Measurements from ENCODE around the gene MED13L.
"Not testable (repeated sequence)": the region's sequence is repeated elsewhere in the genome, so short reads cannot be mapped to it uniquely, and the experiment has no call there.

The MED13L gene

DNA sequence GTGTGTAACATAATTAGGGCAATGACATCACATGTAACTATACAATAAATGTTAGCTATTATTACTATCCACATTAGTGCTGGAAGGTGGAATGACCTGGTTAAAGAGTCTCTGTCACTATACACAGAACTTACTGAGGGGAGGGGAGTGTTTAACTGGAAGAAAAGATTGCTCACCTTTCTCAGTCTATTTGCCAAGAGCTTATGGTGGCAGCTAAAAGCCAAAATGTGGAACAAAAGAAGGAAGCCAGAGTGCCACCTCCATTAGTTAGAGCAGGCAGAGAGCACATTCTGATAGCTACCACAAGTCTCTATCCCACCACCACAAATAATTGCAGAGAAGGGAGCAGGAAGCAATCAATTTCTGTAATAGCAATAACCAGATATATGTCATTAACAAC is 124.4 kb downstream of the MED13L start:
- no peak for DNase-seq (ENCODE audit: low read depth in 2 of 2)

GRCh38 chr12:116152268-116152667 is 125.2 kb downstream of the MED13L start:
- no peak for DNase-seq (ENCODE audit: low read depth in 2 of 2)

- no peak for DNase-seq (ENCODE audit: low read depth in 2 of 2)
Observed at GRCh38 chr12:116150452-116150851, 127.0 kb downstream of the MED13L start.

DNA sequence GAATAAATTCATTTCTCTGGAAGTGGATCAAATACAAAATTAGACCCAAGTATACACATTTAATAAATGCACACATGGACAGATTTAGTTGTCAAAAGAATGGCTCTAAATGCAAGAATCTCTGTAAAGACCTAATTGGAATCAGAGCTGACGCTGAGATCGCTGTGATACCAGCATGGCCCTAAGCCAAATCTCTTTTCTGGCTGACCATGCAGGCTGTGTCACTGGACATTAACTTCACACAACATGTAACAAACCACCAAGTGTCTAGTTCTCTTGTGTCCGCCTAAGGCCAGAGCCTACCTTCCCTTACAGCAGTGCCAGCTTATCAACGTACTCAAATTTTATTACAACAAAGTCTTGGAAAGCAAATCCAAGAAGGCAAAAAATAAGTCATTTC is 127.5 kb downstream of the MED13L start:
- DNase-seq (ENCODE audit: low read depth in 2 of 2), result no peak

- DNase-seq (ENCODE audit: low read depth in 2 of 2), result no peak
Observed at GRCh38 chr12:116148844-116149243, 128.6 kb downstream of the MED13L start.

DNA sequence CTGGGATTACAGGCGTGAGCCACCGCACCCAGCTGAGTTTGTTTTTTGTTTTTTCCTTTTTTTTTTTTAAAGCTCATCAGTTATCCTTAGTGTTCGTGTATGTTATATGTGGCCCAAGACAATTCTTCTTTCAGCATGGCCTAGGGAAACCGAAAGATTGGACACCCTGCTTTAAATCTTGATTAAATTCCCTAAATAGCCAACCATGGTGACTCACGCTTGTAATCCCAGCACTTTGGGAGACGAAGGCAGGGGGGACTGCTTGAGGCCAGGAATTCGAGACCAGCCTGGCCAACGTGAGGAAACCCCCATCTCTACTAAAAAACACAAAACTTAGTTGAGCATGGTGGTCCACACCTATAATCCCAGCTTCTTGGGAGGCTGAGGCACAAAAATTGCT is 131.1 kb downstream of the MED13L start:
- no peak for DNase-seq (ENCODE audit: low read depth in 2 of 2)

DNA sequence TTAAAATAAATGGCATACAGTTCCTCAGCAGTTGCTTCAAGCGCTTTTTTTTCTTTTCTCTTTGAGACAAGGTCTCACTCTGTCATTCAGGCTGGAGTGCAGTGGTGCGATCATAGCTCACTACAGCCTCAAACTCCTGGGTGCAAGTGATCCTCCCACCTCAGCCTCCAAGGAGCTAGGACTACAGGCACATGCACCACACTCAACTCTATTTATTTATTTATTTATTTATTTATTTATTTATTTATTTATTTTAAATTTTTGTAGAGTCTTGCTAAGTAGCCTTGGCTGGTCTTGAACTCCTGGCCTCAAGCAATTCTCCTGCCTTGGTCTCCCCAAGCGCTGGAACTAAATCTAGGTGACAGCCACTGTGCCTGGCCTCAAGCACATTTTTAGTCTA is 132.0 kb downstream of the MED13L start:
- no peak for DNase-seq (ENCODE audit: low read depth in 2 of 2)

GRCh38 chr12:116144384-116144783 is 133.1 kb downstream of the MED13L start:
- DNase-seq (ENCODE audit: low read depth in 2 of 2), result no peak

- DNase-seq (ENCODE audit: low read depth in 2 of 2), result no peak
Observed at GRCh38 chr12:116143909-116144308, 133.6 kb downstream of the MED13L start.

GRCh38 chr12:116142936-116143898 is 134.3 kb downstream of the MED13L start:
- no peak for DNase-seq (ENCODE audit: low read depth in 2 of 2)

DNA sequence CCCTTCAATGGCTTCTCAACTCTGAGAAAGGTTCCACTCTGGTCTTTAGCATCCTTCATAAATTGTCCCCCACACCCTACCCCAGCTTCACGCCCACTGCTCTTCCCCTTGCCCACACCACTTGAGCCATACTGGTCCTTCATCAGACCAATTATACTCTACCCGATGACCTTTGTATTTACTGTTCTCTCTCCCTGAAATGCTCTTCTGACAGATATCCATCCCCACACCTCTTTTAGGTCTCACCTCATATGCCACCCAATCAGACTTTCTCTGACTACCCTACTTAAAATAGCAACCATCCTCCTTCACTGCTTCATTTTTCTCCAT is 135.7 kb downstream of the MED13L start:
- DNase-seq (ENCODE audit: low read depth in 2 of 2), result no peak

- no peak for DNase-seq (ENCODE audit: low read depth in 2 of 2)
Observed at GRCh38 chr12:116141110-116141832, 136.2 kb downstream of the MED13L start.

- no peak for DNase-seq (ENCODE audit: low read depth in 2 of 2)
Observed at GRCh38 chr12:116140529-116140928, 137.0 kb downstream of the MED13L start.

- DNase-seq (ENCODE audit: low read depth in 2 of 2), result no peak
Observed at GRCh38 chr12:116138781-116139180, 138.7 kb downstream of the MED13L start.

DNA sequence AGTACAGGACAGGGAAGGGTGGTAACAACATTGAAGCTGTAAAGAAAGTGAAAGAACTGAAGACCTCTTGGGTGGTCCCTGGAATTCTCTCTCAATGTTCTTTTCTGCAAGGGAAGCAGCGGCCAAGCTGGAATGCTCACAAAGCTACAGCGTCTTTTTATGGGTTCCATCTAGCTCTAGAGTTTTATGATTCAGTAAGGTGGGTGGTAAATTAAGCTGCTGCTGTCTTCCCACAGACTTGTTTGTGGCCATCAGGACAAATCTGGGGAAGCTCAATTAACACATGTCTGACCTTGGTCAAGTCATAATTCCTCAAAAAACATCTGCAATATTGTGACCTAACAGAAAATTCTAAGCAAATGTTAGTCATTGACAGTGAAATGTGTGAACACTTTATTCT is 139.1 kb downstream of the MED13L start:
- DNase-seq (ENCODE audit: low read depth in 2 of 2), result no peak

GRCh38 chr12:116137318-116137717 is 140.2 kb downstream of the MED13L start:
- DNase-seq (ENCODE audit: low read depth in 2 of 2), result no peak

DNA sequence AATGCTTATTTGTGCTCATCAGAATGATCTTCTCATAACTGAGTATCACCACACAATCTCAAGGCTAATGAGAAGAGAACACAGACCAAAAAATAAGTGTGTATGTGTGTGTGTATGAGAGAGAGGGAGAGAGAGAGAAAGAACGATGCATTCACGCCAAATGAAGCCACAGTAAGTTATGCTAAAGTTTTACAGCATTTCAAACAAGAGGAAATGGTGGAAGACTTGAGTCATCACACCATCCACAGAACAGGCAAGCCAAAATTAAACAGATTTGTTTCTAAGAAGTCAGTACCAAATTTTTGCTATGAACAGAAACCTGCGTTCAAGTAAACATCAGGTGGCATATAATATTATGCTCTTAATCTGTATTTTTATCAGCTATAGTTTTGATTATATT is 141.2 kb downstream of the MED13L start:
- DNase-seq (ENCODE audit: low read depth in 2 of 2), result no peak

GRCh38 chr12:116135209-116135930 is 142.1 kb downstream of the MED13L start:
- no peak for DNase-seq (ENCODE audit: low read depth in 2 of 2)

DNA sequence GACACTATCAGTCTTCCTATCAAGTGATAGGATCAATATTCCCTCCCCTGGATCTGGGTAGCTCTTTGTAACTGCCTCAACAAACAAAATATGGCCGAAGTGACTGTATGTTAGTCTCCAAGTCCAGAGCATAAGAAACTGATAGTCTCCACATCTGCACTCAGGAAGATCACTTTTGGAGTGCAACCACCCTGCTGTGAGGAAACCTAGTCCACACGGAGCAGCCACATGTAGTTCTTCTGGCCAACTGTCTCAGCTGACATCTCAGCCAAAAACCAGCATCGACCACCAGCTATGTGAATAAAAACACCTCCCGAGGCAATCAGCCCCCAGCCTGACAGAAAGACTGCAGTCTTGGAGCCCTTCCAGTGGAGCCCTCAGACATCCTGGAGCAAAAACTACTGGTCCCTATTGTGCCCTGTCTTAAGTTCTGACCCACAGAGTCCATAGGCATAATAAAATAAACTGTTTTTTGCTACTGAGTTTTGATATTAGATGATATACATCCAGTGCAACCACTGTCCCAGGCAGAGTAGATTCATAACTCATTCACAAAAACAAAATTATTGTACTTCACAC is 143.8 kb downstream of the MED13L start:
- DNase-seq (ENCODE audit: low read depth in 2 of 2), result no peak

DNA sequence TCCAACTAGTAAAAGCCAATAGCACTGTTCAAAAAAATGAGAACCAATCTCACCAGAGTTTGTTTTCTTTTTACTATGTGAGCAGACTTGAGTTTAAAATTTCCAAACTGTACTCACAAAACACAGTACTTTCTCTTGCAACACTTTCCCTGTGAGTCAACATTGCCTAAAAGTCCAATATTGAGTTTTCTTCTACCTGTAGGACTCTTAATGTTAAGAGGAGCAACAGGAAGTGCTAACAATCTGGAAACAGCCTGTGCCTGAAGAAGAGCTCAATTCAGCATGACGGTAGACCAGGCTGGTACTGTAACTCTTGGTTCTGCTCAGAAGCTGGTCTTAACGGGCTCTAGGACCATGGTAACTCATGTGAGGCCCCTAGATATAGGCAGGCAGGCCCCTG is 144.3 kb downstream of the MED13L start:
- DNase-seq (ENCODE audit: low read depth in 2 of 2), result no peak

GRCh38 chr12:116131987-116132386 is 145.5 kb downstream of the MED13L start:
- not testable (repeated sequence) for DNase-seq (ENCODE audit: low read depth in 2 of 2)

GRCh38 chr12:116131176-116131575 is 146.3 kb downstream of the MED13L start:
- no peak for DNase-seq (ENCODE audit: low read depth in 2 of 2)

Data from stimulated activated CD4-positive, alpha-beta T cell treated with anti-CD3 and anti-CD28 coated beads, Interleukin-4, amount 100 ng/mL, for 48 hours (primary cell).